ENCODE results near the gene PLCG2.
"Not testable (repeated sequence)": the region's sequence is repeated elsewhere in the genome, so short reads cannot be mapped to it uniquely, and the experiment has no call there.

The PLCG2 gene

GRCh38 chr16:81790277-81790676 lies 11.2 kb downstream of the PLCG2 start:
- DNase-seq (ENCODE audit: low spot score), result no peak

GRCh38 chr16:81790830-81791435 lies 11.8 kb downstream of the PLCG2 start:
- no peak for DNase-seq (ENCODE audit: low spot score)

GRCh38 chr16:81792828-81793227 lies 13.7 kb downstream of the PLCG2 start:
- DNase-seq (ENCODE audit: low spot score), result no peak

- DNase-seq (ENCODE audit: low spot score), result no peak
Measured at GRCh38 chr16:81795193-81795592, 16.1 kb downstream of the PLCG2 start.

- DNase-seq (ENCODE audit: low spot score), result no peak
Measured at GRCh38 chr16:81796035-81796434, 16.9 kb downstream of the PLCG2 start.

- no peak for DNase-seq (ENCODE audit: low spot score)
Measured at GRCh38 chr16:81796583-81797346, 17.7 kb downstream of the PLCG2 start.

GRCh38 chr16:81797443-81797842 lies 18.4 kb downstream of the PLCG2 start:
- no peak for DNase-seq (ENCODE audit: low spot score)

GRCh38 chr16:81798311-81799137 lies 19.4 kb downstream of the PLCG2 start:
- no peak for DNase-seq (ENCODE audit: low spot score)

- DNase-seq (ENCODE audit: low spot score), result no peak
Measured at GRCh38 chr16:81799138-81799504, 20.0 kb downstream of the PLCG2 start.

- not testable (repeated sequence) for DNase-seq (ENCODE audit: low spot score)
Measured at GRCh38 chr16:81801724-81802123, 22.6 kb downstream of the PLCG2 start.

- no peak for DNase-seq (ENCODE audit: low spot score)
Measured at GRCh38 chr16:81803332-81803731, 24.2 kb downstream of the PLCG2 start.

GRCh38 chr16:81804134-81804610 lies 25.1 kb downstream of the PLCG2 start:
- no peak for DNase-seq (ENCODE audit: low spot score)

- no peak for DNase-seq (ENCODE audit: low spot score)
Measured at GRCh38 chr16:81806696-81807095, 27.6 kb downstream of the PLCG2 start.

- DNase-seq (ENCODE audit: low spot score), result no peak
Measured at GRCh38 chr16:81807767-81808358, 28.8 kb downstream of the PLCG2 start.

GRCh38 chr16:81808933-81809480 lies 29.9 kb downstream of the PLCG2 start:
- no peak for DNase-seq (ENCODE audit: low spot score)

- no peak for DNase-seq (ENCODE audit: low spot score)
Measured at GRCh38 chr16:81809567-81809966, 30.5 kb downstream of the PLCG2 start.

- no peak for DNase-seq (ENCODE audit: low spot score)
Measured at GRCh38 chr16:81810361-81810760, 31.3 kb downstream of the PLCG2 start.

- no peak for DNase-seq (ENCODE audit: low spot score)
Measured at GRCh38 chr16:81810894-81811538, 31.9 kb downstream of the PLCG2 start.

GRCh38 chr16:81813648-81814047 lies 34.6 kb downstream of the PLCG2 start:
- no peak for DNase-seq (ENCODE audit: low spot score)

GRCh38 chr16:81814751-81815428 lies 35.8 kb downstream of the PLCG2 start:
- DNase-seq (ENCODE audit: low spot score), result no peak

GRCh38 chr16:81815429-81815766 lies 36.3 kb downstream of the PLCG2 start:
- DNase-seq (ENCODE audit: low spot score), result no peak
